ENCODE data around the gene RAB9A.

GRCh38 chrX:13659063-13659462 lies 29.9 kb upstream of the RAB9A start:
- TF ChIP-seq CTCF (IDR thresholded peaks at IDR 0.05 in 8 of 11, conservative IDR thresholded peaks at IDR 0.05 in 3 of 11): no peak
- TF ChIP-seq POLR2AphosphoS5 (IDR thresholded peaks at IDR 0.05): no peak
